Prostate gland (tissue), 2 donors: ENCODE results near the gene NUAK1.

Source experiments
- POLR2A ChIP-seq: fragments of 450-650 bp; IDR thresholded peaks from one replicate; pipeline ENCODE4 v1.6.1; 2016; ENCODE audit warnings: antibody characterized with exemption, mild to moderate bottlenecking
- POLR2AphosphoS5 ChIP-seq: sonication (generic); formaldehyde crosslinking; IDR thresholded peaks from one replicate; pipeline ENCODE4 v1.6.1; 2017; ENCODE audit warnings: antibody characterized with exemption
- TF ChIP-seq, protein P1 (sequence below), 4 experiments: fragments of 200-600 bp in 2 of 4; fragments of 450-650 bp in 2 of 4; sonication (generic) in 2 of 4; IDR thresholded peaks; 1 replicate in 3 of 4; 2 replicates in 1 of 4; pipeline ENCODE4 v1.5.1; 2016 to 2019; ENCODE audit warnings: antibody characterized with exemption in 4 of 4, mild to moderate bottlenecking in 2 of 4, moderate library complexity in 2 of 4

DNA sequence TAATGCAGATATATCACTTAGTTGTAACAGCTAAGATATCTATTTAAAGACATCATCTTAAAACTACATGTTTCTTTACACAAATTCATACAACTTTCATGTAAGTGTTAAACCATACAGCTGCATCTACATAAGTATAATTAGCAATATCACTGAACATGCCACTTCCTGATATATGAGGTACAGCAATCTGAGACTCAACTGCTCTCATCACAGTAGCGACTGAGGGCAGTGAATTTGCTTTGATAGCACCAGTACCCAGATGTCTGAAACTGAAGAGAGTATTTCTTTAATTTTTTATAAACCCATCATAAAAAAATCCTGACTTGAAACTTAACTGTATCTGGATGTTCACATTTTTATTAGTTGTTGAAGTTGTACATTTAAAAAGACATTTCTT is 34.7 kb upstream of the NUAK1 start:
- TF ChIP-seq, protein P1, sequence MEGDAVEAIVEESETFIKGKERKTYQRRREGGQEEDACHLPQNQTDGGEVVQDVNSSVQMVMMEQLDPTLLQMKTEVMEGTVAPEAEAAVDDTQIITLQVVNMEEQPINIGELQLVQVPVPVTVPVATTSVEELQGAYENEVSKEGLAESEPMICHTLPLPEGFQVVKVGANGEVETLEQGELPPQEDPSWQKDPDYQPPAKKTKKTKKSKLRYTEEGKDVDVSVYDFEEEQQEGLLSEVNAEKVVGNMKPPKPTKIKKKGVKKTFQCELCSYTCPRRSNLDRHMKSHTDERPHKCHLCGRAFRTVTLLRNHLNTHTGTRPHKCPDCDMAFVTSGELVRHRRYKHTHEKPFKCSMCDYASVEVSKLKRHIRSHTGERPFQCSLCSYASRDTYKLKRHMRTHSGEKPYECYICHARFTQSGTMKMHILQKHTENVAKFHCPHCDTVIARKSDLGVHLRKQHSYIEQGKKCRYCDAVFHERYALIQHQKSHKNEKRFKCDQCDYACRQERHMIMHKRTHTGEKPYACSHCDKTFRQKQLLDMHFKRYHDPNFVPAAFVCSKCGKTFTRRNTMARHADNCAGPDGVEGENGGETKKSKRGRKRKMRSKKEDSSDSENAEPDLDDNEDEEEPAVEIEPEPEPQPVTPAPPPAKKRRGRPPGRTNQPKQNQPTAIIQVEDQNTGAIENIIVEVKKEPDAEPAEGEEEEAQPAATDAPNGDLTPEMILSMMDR (IDR thresholded peaks at IDR 0.05) = no peak
- no peak for TF ChIP-seq POLR2A
- TF ChIP-seq POLR2AphosphoS5 = no peak
